ENCODE measurements around the gene MAPK8.

MAPK8 gene

GRCh38 chr10:48314107-48314506, 7.6 kb downstream of the MAPK8 start:
- DNase-seq (ENCODE audit: low spot score): no peak
- TF ChIP-seq CTCF (IDR thresholded peaks at IDR 0.05; ENCODE audit: extremely low read depth, insufficient read depth, missing control alignments): no peak
- in situ Hi-C loops (cut with MboI; ENCODE audit: low pct_unique_long_range_greater_than_20kb, low sequenced_read_pairs, unreplicated experiment): no loop called here

GRCh38 chr10:48316236-48316635, 9.8 kb downstream of the MAPK8 start:
- in situ Hi-C loops (cut with MboI; ENCODE audit: low pct_unique_long_range_greater_than_20kb, low sequenced_read_pairs, unreplicated experiment): no loop called here
- TF ChIP-seq CTCF (IDR thresholded peaks at IDR 0.05; ENCODE audit: extremely low read depth, insufficient read depth, missing control alignments): no peak
- no peak for DNase-seq (ENCODE audit: low spot score)

- no peak for TF ChIP-seq CTCF (IDR thresholded peaks at IDR 0.05; ENCODE audit: extremely low read depth, insufficient read depth, missing control alignments)
- in situ Hi-C loops (cut with MboI; ENCODE audit: low pct_unique_long_range_greater_than_20kb, low sequenced_read_pairs, unreplicated experiment): no loop called here
- no peak for DNase-seq (ENCODE audit: low spot score)
Observed at GRCh38 chr10:48317321-48317990, 11.0 kb downstream of the MAPK8 start.

- no peak for TF ChIP-seq CTCF (IDR thresholded peaks at IDR 0.05; ENCODE audit: extremely low read depth, insufficient read depth, missing control alignments)
- DNase-seq (ENCODE audit: low spot score): no peak
- in situ Hi-C loops (cut with MboI; ENCODE audit: low pct_unique_long_range_greater_than_20kb, low sequenced_read_pairs, unreplicated experiment): no loop called here
Observed at GRCh38 chr10:48322017-48322416, 15.5 kb downstream of the MAPK8 start.

GRCh38 chr10:48324580-48324979, 18.1 kb downstream of the MAPK8 start:
- no peak for TF ChIP-seq CTCF (IDR thresholded peaks at IDR 0.05; ENCODE audit: extremely low read depth, insufficient read depth, missing control alignments)
- in situ Hi-C loops (cut with MboI; ENCODE audit: low pct_unique_long_range_greater_than_20kb, low sequenced_read_pairs, unreplicated experiment): no loop called here
- DNase-seq (ENCODE audit: low spot score): no peak

- no peak for DNase-seq (ENCODE audit: low spot score)
- TF ChIP-seq CTCF (IDR thresholded peaks at IDR 0.05; ENCODE audit: extremely low read depth, insufficient read depth, missing control alignments): no peak
- in situ Hi-C loops (cut with MboI; ENCODE audit: low pct_unique_long_range_greater_than_20kb, low sequenced_read_pairs, unreplicated experiment): no loop called here
Observed at GRCh38 chr10:48330269-48330668, 23.8 kb downstream of the MAPK8 start.
